Left forelimb (tissue), 1 donor: ENCODE data around the gene ANKS1B.
"Not testable (repeated sequence)": the region's sequence is repeated elsewhere in the genome, so short reads cannot be mapped to it uniquely, and the experiment has no call there.

Experiments
- DNase-seq: peaks from one replicate; pipeline ENCODE4 v3.0.0-alpha.2; 2018; ENCODE audit warnings: low spot score

Gene ANKS1B

GRCh38 chr12:99759444-99759843 is 225.3 kb downstream of the ANKS1B start:
- DNase-seq = no peak

DNA sequence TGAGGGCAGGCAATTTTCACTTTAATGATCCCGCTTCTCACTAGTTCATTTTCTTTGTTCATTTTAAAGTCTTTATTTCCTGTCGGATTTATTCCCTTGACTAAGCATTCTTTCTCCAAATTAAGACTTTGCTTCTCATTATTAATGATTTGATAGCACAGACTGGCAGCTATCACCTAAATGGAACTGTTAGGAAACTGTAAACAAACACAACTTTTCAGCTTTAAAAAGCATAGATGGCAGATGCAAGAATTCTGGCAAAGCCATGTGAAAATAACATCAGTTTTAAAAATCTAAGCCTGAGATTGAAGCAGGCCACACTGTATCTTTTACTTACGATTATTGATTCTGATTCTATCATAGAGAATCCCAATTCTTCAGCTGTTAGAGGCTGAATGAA is 225.7 kb downstream of the ANKS1B start:
- DNase-seq = no peak

DNA sequence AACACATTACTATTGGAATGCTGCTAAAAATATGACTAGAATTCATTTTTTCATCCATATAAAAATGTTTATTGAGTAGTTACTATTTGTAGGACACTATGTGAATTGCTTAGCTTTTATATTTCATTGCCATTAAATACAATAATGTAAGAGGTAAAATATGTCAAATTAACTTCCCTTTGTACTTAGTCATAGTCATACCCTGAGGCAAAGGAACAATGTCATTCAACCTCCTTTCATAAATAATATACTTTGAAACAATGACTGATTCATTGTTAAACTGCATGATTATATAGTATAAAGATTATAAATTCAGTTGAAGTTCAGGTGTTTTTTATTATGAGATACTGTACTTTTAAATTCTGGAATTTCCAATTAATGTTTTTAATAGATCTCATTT is 232.0 kb downstream of the ANKS1B start:
- no peak for DNase-seq

GRCh38 chr12:99746538-99746937 is 238.2 kb downstream of the ANKS1B start:
- no peak for DNase-seq

DNA sequence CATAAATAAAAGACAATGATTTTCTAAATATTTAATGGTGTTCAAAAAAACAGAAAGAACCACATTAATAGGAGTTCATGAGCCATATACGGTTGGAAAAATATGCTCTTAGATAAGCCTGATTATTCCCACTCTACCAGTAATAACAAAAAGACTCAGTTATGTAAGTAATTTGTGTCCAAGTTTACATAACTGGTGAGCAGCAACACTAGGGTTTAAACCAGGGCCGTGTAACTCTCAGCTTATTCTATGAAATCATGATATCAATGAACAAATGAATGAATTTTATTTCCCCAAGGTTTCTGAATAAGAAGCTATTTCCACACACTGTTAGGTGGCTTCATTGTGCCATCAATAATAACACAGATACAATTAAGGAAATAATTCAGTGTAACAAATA is 238.8 kb downstream of the ANKS1B start:
- no peak for DNase-seq

GRCh38 chr12:99745121-99745520 is 239.6 kb downstream of the ANKS1B start:
- no peak for DNase-seq

DNA sequence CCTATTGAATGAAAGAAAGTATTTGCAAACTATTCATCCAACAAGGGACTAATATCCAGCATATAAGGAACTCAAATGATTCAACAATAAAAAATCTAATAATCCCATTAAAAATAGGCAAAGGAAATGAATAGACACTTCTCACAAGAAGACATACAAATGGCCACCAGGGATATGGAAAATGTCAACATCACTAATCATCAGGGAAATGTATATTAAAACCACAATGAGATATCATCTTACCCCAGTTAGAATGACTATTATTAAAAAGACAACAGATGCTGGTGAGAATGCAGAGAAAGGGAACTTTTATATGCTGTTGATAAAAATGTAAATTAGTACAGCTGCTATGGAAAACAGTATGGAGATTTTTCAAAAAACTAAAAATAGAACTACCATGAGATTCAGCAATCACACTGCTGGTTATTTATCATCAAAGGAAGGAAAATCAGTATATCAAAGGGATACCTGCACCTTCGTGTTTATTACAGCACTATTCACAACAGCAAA is 247.9 kb downstream of the ANKS1B start:
- no peak for DNase-seq

DNA sequence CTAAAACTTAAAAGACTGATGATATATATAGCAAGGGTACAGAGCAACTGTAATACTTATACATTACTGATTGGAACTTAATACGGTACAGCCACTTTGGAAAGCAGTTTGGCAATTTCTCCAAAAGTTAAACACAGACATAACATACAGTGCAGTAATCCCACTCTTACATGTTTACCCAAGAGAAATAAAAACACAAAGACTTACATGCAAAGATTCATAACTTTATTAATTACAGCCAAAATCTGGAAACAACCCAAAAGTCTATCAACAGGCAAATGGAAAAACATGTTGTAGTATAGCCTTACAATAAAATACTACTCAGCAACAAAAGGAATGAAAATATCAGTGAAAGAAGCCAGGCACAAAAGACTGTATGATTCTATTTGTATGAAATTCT is 252.6 kb downstream of the ANKS1B start:
- no peak for DNase-seq

- DNase-seq = no peak
These were observed 261.8 kb downstream of the ANKS1B start for GRCh38 chr12:99722690-99723486.

DNA sequence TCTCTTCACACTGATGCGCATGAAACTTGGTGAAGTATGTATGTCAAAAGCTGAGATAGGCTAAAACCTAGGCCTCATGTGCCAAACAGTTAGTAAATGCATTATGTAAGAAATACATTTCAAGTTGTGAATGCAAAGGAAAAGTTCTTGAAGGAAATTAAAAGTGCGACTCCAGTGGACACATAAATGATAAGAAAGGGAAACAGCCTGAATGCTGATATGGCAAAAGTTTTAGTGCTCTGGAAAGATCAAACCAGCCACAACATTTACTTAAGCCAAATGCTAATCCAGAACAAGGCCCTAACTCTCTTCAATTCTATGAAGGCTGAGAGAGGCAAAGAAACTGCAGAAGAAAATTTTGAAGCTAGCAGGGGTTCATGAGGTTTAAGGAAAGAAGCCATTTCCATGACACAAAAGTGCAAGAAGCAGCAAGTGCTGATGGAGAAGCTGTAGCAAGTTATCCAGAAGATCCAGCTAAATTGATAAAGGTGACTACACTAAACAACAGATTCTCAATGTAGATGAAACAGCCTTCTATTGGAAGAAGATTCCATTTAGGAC is 262.9 kb downstream of the ANKS1B start:
- no peak for DNase-seq

- not testable (repeated sequence) for DNase-seq
These were observed 264.7 kb downstream of the ANKS1B start for GRCh38 chr12:99720083-99720465.

- not testable (repeated sequence) for DNase-seq
These were observed 265.2 kb downstream of the ANKS1B start for GRCh38 chr12:99719411-99720082.

DNA sequence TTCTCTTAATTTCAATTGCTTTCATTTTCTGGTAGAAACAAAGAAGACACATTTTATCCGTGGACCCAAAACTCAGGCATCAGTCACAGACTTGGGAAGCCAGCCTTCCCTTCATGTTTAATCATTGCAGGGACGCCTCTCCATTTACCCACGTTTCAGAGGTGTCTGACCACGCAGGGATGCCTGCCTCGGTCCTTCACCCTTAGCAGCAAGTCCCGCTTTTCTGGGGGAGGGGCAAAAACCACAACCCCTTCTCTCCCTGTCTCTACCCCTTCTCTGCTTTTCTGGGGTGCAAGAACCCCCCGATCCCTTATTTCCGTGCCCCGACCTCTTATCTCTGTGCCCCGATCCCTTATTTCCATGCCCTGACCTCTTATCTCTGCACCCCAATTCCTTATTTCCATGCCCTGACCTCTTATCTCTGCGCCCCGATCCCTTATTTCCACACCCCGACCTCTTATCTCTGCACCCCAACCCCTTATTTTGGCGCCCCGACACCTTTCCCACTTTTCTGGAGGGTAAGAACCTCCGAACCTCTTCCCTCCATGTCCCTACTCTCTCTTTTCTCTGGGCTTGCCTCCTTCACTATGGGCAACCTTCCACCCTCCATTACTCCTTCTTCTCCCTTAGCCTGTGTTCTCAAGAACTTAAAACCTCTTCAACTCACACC is 268.8 kb downstream of the ANKS1B start:
- DNase-seq = not testable (repeated sequence)

DNA sequence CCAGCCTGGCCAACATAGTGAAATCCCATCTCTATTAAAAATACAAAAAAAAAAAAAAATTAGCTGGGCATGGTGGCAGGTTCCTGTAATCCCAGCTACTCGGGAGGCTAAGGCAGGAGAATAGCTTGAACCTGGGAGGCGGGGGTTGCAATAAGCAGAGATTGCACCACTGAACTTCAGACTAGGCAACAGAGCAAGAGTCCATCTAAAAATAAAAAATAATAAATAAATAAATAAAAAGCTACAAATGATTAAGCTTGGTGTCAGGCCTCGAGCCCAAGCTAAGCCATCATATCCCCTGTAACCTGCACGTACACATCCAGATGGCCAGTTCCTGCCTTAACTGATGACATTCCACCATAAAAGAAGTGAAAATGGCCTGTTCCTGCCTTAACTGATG is 269.8 kb downstream of the ANKS1B start:
- not testable (repeated sequence) for DNase-seq

DNA sequence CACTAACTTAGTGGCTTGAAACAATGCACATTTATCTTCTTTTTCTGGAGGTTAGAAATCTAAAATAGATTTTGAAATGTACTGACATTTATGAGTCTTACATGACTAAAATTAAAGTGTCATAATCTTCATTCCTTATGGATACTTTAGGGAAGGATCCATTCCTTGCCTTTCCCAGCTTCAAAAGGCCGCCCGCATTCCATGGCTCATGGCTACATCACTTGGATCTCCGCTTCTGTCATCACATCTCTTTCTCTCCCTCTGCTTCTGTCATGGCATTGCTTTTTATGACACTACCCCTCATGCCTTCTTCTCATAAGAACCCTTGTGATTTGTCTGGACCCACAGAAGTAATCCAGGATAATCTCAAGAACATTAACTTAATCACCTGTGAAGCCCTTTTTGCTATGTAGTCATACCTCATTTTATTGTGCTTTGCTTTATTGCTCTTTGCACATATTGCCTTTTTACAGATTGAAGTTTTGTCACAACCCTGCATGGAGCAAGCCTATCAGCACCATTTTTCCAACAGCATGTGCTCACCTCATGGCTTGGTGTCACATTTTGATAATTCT is 270.7 kb downstream of the ANKS1B start:
- no peak for DNase-seq

GRCh38 chr12:99712281-99712680 is 272.5 kb downstream of the ANKS1B start:
- DNase-seq = no peak

GRCh38 chr12:99711246-99711645 is 273.5 kb downstream of the ANKS1B start:
- DNase-seq = no peak

GRCh38 chr12:99709619-99710018 is 275.1 kb downstream of the ANKS1B start:
- DNase-seq = no peak

DNA sequence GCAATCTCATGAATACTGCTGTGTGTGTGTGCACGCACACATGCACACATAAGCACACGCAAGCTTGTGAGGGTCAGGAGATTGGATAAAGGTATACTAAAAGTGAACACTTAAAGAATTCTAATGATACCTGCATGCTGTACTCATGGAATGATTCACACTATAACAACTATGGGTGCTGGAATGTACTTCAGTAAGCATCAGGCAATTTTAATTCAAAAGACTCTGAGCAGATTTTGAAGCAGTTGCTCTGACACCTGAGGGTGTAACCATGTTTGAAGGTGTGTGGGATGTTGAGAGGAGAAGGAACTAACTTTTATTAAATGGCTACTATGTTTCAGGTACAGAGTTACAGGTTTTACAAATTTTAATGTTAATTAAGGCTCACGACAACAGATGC is 275.6 kb downstream of the ANKS1B start:
- no peak for DNase-seq

GRCh38 chr12:99707883-99708282 is 276.9 kb downstream of the ANKS1B start:
- DNase-seq = no peak

DNA sequence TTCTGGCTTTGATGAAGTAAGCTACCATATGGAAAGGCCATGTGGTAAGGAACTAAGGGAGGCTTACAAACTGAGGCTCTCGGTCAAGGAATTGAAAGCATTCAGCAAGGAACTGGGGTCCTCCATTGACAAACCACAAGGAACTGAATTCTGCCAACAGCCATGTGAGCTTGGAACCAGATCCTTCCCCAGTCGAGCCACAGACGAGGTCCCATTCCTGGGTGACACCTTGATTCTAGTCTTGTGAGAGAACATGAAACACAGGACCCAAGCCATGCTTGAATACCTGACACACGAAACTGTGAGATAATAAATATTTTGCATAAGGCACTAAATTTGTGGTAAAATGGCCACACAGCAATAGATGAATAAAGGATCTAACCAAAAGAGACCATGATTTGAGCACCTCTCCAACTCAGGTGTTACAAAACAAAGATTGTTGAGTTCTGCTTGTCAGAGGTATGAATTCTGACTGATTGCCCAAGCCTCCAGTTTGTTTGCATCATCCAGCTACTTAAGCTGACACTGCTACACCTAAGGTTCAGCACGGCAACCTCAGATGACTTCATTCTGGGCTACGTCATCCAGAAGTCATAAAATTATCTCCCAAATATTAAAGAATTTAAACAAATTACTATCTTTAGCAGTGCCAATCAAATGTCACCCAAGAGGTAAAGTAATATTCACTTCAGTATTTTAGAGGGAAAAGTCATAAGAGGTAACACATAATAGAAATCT is 277.8 kb downstream of the ANKS1B start:
- DNase-seq = no peak
